Spleen (tissue), 7 donors: ENCODE data around the gene SNX27.

Experiments used
- CTCF ChIP-seq, 11 experiments: fragments of 200-600 bp in 7 of 11; fragments of 450-650 bp in 4 of 11; sonication (generic) in 4 of 11; IDR thresholded peaks in 8 of 11; conservative IDR thresholded peaks in 3 of 11; 1 replicate in 7 of 11; 2 replicates in 4 of 11; pipeline versions ENCODE4 v1.4.0 to v1.8.0; 2016 to 2021; ENCODE audit warnings: antibody characterized with exemption in 11 of 11, inconsistent platforms in 4 of 11, mild to moderate bottlenecking in 1 of 11
- POLR2A ChIP-seq, 3 donors: fragments of 450-650 bp; IDR thresholded peaks; one replicate each; pipeline ENCODE4 v1.5.1; 2017; ENCODE audit warnings: antibody characterized with exemption in 3 of 3, mild to moderate bottlenecking in 1 of 3
- donor health status: DM: no; HTN: no; CAD: no; lungs with moderate emphysema.
- donor health status: DM: no; HTN: no; CAD: no.
- donor health status: DM: no; HTN: no; CAD: no.

DNA sequence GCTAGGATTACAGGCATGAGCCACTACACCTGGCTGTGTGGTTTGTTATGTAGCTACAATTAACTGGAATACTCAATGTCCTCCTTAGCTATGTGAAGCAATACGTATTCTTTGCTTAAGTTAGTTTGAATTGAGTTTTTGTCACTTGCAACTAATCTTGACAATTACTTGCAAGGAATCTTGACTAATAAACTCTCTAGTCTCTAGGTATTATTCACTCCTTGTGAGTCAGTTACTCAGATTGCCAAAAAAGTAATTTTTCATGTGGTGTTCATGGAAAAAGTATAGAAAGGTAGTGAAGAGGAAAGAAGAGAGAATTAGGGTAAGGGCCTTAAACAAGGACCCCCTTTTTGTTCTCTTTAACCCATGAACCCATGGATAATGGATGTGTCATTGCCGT, 7.6 kb upstream of the SNX27 start:
- no peak for TF ChIP-seq CTCF (IDR thresholded peaks at IDR 0.05 in 8 of 11, conservative IDR thresholded peaks at IDR 0.05 in 3 of 11)
- no peak for TF ChIP-seq POLR2A (IDR thresholded peaks at IDR 0.05)
